Activated gamma-delta T cell treated with anti-CD3 and anti-CD28 coated beads, Interleukin-2, amount 50 U/mL, for 16 hours (primary cell): ENCODE results near the gene AFF3.
"Not testable (repeated sequence)": the region's sequence is repeated elsewhere in the genome, so short reads cannot be mapped to it uniquely, and the experiment has no call there.

ENCODE experiments used
- DNase-seq: peaks from one replicate; pipeline ENCODE4 v3.0.0-alpha.2; 2020; ENCODE audit warnings: low read depth

Gene AFF3

DNA sequence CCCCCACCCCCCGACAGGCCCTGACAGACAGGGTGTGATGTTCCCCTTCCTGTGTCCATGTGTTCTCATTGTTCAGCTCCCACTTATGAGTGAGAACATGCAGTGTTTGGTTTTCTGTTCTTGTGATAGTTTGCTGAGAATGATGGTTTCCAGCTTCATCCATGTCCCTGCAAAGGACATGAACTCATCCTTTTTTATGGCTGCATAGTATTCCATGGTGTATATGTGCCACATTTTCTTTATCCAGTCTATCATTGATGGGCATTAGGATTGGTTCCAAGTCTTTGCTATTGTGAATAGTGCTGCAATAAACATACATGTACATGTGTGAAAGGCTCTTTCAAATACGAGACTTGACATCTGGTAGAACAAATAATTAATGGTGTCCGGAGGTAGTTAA lies 208.9 kb downstream of the AFF3 start:
- not testable (repeated sequence) for DNase-seq

DNA sequence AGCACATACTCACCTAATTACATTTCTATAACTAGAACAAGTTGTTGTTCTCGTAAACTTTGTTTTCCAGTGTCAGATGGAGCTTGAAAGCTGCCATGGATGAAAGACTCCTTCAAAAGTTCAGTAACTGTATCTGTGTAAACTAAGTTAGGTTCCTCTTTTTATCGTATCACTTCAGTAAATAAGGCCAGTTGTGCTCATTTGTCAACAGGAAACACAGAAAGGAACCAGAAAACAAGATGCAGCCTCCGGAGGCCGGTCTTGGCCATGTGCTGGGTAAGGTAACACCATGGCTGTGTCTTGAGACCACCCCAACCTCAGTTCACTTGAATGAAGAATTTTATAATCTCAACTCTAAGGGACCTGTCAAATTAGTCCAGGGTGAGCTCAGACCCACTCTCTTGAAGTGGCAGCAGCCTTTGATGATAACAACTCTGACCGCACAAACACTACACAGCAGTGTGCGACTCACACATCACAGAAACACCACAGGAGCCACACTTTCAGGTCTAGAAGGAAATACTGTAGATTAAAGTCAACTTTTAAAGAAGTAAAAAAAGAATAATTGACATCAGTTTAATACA lies 213.8 kb downstream of the AFF3 start:
- DNase-seq: no peak

DNA sequence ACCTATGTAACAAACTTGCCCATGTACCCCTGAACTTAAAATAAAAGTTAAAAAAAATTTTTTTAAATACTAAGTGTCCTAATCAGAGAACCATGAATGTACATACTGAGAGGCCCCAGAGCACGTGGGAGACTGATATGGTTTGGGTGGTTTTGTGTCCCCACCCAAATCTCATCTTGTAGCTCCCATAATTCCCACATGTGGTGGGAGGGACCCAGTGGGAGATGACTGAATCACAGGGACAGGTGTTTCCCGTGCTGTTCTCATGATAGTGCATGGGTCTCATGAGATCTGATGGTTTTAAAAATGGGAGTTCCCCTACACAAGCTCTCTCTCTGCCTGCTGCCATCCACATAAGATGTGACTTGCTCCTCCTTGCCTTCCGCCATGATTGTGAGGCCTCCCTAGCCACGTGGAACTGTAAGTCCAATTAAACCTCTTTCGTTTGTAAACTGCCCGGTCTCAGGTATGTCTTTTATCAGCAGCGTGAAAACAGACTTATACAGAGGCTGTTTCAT lies 214.6 kb downstream of the AFF3 start:
- DNase-seq: not testable (repeated sequence)

DNA sequence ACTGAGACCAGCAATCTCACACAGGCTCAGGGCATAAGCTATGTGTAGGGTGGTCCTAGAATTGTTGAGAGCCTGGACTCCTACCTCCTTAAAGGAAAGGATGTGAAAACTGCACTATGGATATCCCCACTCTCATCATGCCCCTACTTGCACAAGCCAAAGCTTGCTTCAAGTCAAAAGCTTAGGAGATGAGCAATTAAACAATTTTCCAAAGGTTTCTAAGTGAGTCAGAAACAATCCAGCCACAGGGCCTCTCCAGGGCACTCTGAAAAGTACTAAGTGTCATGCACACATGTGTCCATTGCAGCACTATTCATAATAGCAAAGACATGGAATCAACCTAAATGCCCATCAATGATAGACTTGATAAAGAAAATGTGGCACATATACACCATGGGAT lies 215.4 kb downstream of the AFF3 start:
- no peak for DNase-seq

DNA sequence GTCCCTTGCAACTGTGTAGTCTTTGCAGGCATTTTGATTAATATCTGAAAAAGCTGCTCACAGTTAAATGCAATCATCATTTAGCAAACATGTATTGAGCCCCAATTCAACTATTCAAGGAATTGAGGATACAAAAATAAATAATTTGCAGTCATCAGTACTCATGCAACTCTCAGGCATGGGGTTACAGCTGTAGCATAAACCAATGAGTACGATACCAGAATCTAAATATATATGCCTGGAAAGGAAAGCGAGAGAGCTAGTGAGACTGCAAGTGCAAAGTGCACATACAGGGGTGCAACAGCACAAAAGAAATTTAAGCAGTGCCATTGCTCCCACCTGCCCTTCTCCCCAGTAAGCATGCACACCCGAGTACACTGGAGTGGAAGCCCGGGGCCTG lies 216.4 kb downstream of the AFF3 start:
- DNase-seq: no peak

DNA sequence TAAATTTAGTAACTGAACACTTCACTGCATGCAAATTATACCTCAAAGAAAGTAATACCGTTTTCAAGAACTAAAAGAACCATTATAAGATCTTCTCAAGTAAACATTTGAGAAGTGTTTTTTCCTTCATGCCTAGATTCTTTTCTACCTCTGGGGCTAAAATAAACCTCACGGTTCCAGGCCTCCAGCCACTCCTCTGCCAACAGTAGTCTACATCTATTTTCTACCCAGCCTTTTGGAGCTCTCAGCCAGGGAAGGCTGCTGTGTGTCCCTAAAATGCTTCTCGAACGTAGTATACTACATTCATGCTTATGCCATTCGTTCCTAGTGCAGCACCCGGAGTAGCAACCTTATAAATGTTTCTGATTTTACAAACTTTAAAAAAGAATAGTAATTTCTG lies 219.7 kb downstream of the AFF3 start:
- DNase-seq: no peak

DNA sequence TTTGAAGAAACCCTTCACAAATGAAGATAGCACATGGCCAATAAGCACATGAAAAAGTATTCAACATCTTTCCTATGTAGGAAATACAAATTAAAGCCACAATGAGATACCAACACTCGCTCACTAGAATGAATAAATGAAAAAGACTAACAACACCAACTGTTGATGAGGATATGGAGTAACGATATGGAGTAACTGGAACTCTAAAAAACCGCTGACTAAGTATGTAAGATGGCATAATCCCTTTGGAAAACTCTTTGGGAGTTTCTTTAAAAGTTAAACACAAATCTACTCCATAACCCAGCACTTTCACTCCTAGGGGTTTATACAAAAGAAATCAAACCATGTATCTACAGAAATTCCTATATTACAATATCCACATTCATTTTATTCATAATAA lies 220.5 kb downstream of the AFF3 start:
- no peak for DNase-seq

DNA sequence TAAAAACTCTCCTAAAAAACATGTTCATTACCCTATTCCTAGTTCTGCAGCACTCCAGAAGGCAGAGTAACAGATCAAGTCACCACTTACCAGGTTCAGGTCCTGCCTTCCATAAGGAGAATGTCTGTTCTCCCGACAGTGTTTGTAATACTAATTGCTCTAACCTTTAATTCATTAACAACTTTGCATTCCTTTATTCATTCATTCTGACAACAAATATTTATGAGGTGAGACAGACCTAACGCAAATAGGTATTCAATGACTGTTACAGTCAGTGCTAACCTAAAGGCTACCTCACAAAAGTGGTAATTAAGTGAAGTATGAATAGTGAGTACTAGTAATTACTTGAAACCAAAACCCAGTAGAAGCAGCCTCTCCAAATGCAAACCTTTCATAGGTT lies 224.0 kb downstream of the AFF3 start:
- no peak for DNase-seq

DNA sequence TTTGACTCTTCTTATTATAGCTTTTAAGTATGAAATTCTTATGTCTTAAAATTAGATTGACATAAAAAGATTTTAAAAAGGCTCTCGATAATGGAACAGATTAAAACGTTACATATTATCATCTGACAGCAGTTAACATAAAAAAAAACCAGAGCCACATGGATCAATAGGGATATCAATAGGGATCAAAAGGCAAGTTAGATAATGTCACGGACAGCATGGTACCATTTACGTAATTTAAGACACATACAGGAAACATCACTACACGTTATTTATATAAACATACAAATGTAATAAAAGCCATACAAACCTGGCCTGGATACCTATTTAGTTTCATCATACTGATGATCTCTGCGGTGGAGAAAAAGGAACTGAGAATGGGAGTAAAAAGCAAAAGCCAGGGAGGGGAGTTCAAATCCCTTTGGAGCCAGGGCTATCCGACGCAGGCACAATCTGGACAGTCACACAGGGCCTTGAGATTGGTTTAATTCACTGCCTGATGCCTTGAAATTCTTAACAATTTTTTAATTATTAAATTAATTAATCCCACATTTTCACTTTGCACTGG lies 227.2 kb downstream of the AFF3 start:
- DNase-seq: no peak

DNA sequence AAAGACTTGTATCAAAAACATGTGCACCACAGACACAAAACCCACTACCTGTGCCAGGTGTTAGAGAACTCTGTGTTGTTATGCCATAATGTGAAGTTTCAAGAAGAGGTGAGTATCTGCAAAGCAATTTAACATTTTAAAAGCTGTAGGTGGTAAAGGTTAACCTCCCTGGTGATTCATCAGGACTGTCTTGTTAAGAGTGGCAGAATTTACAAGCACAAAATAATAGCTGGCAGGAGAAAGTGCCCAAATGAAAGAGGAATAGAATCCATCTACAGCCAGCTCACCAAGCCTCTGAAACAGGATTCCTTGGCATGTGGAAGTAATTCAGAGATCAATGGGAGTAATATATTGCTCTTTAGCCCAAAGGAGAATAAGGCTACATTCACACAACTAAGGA lies 230.7 kb downstream of the AFF3 start:
- DNase-seq: no peak

DNA sequence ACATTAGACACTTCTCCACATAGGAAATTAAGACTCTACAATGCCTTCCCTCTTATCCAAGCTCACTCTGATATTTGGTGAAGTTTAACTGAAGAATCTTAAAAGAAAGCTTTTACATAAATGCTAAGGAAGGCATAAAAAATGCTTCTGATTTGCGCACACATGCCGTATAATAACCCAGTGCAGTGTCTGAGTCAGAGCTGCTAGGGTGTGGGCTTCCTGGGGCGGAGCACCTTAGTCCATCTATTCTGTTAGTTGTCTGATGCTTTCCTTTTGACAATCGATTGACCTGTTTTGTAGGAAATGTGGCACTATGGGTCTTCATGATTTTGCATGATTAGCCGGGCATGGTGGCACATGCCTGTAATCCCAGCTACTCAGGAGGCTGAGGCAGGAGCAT lies 231.5 kb downstream of the AFF3 start:
- DNase-seq: no peak

DNA sequence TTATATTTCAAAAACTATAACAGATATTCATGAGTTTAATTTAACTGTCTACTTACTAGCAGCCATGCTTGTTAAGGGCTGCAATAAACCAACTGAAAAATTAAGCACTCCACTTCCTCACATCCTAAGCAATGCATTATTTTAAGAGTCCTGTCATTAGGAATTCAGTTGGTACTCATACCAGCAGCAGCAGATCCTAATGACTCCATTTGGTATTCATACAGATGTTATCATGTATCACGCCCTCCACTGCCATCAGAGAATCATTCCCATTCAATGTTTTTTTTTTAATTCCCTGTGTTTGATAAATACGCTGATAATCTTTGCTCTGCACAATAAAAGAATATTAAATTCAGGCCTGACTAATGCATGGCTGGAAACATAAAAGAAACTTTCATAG lies 236.8 kb downstream of the AFF3 start:
- no peak for DNase-seq

DNA sequence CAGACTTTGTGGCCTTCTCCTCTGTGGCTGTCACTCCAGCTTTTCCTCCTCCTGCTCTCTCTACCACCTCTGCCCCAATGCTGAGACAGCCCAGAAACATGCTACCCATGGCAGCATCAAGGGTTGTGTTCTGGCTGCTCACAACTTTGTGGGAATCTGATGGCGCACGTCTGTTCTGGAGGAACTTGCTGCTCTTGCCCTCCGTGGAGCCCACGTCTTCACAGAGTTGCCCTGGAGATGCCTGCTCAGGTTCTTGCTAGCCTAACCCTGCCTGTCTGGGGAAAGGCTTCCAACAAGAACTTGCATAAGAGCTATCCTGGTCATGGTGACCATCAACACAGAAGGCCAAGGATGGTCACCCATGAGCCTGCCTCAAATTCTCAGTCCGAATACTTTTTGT lies 237.4 kb downstream of the AFF3 start:
- DNase-seq: no peak

DNA sequence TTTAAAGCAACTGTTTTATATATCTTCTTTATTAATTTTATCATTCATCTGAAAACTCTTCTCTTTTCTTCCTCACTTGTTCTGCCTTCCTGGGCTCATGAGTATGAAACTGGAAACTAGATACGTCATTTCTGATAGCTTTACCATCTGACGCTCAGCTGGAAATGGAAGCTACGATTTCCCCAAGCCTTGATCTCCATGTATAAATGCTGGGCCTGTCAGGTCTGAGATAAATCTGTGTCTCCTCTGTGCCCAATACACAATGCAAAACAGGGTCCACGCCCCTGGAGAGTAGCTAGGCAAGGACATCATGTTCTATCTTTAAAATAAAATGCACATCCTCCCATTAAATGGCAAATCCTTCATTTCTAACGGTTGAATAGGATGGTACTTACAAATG lies 238.4 kb downstream of the AFF3 start:
- no peak for DNase-seq

DNA sequence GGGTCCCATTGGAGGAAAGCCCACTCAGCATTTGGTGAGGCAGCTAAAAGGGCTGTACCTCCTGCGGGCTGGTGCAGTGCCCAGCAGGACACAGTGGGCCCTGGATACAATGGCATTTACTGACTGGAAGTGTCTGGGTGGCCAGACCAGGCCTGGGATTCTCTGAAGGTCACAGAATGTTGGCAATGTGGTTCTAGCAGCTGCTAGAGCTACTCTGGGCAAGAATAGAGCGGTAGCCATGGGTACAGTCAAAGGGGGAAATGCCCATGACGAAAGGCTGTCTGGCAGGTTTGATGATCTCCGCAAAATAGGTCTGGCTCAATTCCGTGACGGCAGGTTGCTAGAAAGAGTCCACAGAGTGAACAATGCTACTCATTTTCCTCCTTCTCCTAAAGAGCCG lies 241.8 kb downstream of the AFF3 start:
- no peak for DNase-seq

DNA sequence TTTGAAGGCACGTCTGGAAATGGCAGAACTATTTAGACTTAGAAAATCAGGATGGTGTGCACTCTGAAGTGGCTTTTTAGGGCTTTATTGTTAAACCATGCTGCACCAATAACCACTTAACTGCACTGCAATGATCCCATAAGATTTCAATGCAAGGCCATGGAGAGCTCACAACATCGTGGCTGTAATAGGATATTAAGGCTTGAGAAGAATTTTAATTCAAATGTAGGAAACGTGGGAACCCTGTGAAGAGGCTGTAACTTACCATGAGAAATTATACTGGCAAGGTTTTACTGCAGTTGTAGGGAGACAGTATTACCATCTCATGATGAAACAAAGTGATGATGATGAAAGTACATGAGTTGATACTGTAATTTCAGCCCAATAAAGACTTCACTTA lies 242.5 kb downstream of the AFF3 start:
- DNase-seq: no peak

DNA sequence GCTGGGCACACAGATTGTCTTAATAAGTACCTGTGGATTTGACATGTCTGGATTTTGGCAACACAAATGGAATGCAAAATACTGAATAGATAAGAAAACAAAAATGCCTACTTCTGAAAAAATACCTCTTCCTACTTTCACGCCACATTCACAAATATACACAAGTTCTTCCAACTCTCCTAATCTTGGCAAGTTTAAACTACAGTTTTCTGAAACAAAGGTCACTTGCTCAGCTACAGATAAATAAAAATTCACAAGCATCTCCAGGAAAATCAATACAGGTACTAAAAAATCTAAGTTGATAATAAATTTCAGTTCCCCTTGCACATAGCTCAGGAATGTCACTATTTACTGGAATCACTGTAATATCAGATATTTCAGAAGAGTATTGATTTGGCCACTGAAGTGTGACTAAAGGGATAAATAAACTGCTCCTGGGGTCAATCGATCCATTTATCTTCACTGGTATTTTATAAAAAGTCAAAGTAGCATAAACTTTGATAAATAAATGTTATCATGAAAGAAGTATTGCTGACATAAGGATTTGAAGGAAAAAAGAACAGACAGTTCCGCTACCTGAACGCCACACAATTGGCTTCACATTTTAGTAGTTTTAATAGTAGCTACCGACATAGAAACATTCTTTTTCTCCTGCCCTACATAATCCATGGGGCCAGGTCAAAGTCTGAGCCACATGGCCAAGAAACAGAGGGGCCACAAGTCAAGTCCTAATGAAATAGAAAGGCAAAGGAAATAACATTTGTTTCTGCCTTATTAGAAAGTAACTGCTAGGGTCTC lies 243.1 kb downstream of the AFF3 start:
- DNase-seq: no peak

DNA sequence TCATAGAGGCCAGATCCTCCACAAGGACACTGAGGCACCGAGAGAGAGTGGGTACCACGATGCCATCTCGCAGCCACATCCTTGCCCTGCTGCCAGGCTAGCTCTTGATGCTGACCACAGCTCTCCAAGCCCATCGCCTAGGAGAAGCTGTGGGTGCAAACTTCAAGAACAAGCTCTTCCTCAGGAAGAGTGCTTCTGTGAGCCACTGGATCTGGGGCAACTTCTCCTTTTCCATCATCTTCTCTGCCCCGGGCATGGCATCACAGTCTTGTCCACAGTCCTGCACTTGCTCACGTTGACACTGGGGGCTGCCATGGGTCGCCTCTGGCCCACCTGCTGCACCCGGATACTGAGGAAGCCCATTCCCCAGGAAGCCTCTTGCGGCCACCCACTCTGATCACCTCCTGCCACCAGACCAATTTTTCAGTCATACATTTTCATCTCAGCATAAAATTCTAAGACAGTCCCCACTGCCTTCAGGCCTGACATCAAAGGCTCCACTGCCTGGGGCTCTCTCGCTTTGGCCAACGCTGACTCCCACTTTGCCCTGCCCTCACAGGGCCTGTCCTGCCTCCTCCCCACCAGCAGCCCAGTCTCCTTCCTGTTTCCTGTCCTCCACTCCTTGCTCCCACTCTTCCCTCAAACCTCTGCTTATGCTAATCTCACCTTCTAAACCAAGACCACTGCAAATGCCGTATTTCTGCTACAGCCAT lies 243.9 kb downstream of the AFF3 start:
- no peak for DNase-seq

DNA sequence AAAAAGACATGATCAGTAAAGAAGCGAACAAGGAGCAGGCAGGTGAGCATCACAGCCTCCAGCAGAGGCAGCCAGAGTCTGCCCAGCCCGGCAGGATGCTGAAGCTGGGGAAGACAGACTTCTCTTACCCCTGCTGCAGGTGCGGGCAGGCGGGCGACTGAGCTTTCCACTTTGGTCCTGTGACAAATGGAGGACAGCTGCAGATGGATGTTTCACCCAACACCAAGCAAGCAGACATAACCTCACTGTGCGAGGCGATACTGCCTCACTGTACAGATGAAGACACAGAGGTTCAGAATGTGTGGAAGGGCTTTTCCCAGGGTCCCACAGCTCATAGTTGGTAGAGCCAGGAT lies 251.0 kb downstream of the AFF3 start:
- DNase-seq: no peak

DNA sequence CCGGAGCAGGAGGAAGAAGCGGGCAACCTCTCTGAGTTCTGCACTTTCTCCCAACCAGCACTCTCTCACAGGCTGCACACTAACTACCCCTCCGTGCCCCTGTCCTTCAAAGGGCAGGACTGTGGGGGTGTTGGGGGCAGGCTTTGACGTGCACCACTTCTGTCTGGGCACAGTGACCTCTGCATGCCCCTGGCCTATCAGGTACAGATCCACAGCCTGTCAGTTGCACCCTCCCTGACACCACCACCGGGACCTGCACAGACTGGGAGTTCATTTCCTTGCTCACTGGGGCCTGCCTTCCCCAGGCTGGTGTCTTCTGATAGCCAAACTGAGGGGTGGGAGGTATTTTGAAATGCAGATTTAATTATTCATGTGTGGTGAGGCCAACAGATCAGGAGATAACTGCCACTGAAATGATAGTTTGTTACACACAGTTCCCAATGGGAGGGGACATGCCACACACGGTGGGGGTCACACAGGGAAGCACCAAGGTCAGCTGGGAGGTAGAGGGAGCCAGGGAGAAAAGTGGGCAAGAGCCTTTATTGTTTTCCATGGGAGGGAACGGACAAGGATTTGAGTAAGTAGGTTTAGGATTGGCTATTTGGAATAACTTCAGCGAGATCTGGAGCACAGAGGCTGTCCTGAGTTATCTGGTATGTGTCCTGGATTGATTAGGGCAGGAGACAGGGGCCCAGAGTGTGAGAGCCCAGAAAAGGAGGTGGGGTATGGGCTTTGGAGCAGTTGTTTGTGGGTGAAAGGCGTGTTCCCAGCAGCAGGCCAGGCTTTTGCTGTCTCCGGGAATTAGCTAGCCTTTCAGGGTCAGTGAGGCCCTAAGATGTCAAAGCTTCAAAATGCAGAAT lies 251.6 kb downstream of the AFF3 start:
- DNase-seq: no peak

DNA sequence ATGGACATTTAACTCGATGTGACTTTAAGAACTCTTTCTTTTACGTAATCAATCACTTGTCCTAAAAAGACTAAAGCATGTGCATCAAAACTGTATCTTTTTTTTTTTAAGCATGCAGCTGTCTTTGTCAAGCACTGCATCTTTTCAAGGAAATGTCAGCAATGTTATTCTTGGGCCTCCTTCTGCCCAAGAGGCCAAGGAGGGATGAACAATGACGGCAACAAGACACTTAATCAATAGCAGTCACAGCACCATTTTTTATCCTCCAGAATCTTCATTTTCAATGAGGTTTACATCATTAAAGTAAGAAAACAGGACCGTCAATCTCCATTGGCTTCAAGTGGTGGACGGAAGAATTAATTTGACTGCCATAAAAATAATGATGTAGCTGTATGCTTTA lies 253.8 kb downstream of the AFF3 start:
- no peak for DNase-seq

DNA sequence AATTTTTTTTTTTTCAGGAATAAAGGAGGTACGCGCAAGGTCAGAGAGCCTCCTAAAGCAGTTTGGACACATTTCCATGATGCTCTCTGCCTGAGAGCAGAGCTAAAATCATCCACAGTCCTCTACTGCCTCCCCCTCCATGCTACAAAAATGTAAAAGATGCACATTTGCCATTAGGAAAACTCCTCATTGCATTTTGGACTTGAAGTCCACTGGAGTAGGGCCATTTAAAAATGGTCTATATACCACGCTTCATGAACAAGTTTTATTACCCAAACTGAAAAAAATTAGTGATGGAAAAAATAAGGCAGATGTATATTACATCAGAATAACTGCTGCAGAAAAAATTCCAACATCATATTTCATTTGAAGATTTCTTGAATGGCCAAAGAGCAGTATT lies 256.0 kb downstream of the AFF3 start:
- DNase-seq: no peak
